Measurements from ENCODE around the gene HEATR5A. TPM values are rescaled to one million over a fixed set of nuclear protein-coding genes. Genes with fewer than 3 reads are reported as not detected.

The HEATR5A gene
- total and polyA plus RNA-seq, 2 of the 13 experiments (the other 11 are each of a cell fraction or from before 2014, with no cell fraction given) = 36.4 to 105 TPM

GRCh38 chr14:31456841-31457664, 36.7 kb upstream of the HEATR5A start, which contains the start of gene DTD2 (continued):
- TF ChIP-seq PRDM10 (CRISPR knock-in tag; IDR thresholded peaks at IDR 0.05; ENCODE audit: low read depth) (peak; percentile 97), ZNF235 (CRISPR knock-in tag; IDR thresholded peaks at IDR 0.05; ENCODE audit: borderline replicate concordance) (peak; percentile 97), ZNF10 (CRISPR knock-in tag; IDR thresholded peaks at IDR 0.05; ENCODE audit: borderline replicate concordance, low read depth) (peak; percentile 99), BATF2 (CRISPR knock-in tag; IDR thresholded peaks at IDR 0.05) (0 out of 2 replicates have a peak, but pooled peaks have one; percentile 97), ZNF672 (CRISPR knock-in tag; IDR thresholded peaks at IDR 0.05) (no peak), HMG20B (CRISPR knock-in tag; conservative IDR thresholded peaks at IDR 0.05) (no peak; the same call in 1 of the 2 replicates), ZNF678 (CRISPR knock-in tag; IDR thresholded peaks at IDR 0.05) (peak; percentile 100), SP5 (CRISPR knock-in tag; IDR thresholded peaks at IDR 0.05; ENCODE audit: borderline replicate concordance, low read depth) (peak; percentile 92), MAZ (IDR thresholded peaks at IDR 0.05; ENCODE audit: borderline replicate concordance, low read depth, low read length) (peak; percentile 98), MAZ (CRISPR knock-in tag; IDR thresholded peaks at IDR 0.05; ENCODE audit: low read depth) (peak; percentile 100), NKX3-1 (CRISPR knock-in tag; IDR thresholded peaks at IDR 0.05) (peak; percentile 99), NFIB (CRISPR knock-in tag; IDR thresholded peaks at IDR 0.05; ENCODE audit: borderline replicate concordance) (no peak), ZFP1 (CRISPR knock-in tag; IDR thresholded peaks at IDR 0.05) (no peak; the same call in none of the 2 replicates), ZNF740 (CRISPR knock-in tag; IDR thresholded peaks at IDR 0.05) (peak; percentile 83; the same call in 1 of the 2 replicates), ZNF660 (CRISPR knock-in tag; IDR thresholded peaks at IDR 0.05; ENCODE audit: borderline replicate concordance, low read depth) (peak; percentile 89; the same call in 1 of the 2 replicates)
- TF ChIP-seq, protein P1, sequence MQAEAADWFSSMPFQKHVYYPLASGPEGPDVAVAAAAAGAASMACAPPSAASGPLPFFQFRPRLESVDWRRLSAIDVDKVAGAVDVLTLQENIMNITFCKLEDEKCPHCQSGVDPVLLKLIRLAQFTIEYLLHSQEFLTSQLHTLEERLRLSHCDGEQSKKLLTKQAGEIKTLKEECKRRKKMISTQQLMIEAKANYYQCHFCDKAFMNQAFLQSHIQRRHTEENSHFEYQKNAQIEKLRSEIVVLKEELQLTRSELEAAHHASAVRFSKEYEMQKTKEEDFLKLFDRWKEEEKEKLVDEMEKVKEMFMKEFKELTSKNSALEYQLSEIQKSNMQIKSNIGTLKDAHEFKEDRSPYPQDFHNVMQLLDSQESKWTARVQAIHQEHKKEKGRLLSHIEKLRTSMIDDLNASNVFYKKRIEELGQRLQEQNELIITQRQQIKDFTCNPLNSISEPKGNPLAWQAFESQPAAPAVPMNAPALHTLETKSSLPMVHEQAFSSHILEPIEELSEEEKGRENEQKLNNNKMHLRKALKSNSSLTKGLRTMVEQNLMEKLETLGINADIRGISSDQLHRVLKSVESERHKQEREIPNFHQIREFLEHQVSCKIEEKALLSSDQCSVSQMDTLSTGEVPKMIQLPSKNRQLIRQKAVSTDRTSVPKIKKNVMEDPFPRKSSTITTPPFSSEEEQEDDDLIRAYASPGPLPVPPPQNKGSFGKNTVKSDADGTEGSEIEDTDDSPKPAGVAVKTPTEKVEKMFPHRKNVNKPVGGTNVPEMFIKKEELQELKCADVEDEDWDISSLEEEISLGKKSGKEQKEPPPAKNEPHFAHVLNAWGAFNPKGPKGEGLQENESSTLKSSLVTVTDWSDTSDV (CRISPR knock-in tag; IDR thresholded peaks at IDR 0.05) = peak; percentile 99
- TF ChIP-seq, protein P2, sequence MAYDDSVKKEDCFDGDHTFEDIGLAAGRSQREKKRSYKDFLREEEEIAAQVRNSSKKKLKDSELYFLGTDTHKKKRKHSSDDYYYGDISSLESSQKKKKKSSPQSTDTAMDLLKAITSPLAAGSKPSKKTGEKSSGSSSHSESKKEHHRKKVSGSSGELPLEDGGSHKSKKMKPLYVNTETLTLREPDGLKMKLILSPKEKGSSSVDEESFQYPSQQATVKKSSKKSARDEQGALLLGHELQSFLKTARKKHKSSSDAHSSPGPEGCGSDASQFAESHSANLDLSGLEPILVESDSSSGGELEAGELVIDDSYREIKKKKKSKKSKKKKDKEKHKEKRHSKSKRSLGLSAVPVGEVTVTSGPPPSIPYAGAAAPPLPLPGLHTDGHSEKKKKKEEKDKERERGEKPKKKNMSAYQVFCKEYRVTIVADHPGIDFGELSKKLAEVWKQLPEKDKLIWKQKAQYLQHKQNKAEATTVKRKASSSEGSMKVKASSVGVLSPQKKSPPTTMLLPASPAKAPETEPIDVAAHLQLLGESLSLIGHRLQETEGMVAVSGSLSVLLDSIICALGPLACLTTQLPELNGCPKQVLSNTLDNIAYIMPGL (CRISPR knock-in tag; IDR thresholded peaks at IDR 0.05; ENCODE audit: borderline replicate concordance in 1 of 2, low read depth in 1 of 2) = peak; percentile 100
- TF ChIP-seq, protein P3, sequence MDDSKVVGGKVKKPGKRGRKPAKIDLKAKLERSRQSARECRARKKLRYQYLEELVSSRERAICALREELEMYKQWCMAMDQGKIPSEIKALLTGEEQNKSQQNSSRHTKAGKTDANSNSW (CRISPR knock-in tag; IDR thresholded peaks at IDR 0.05; ENCODE audit: borderline replicate concordance) = peak; percentile 96; the same call in 1 of the 2 replicates
